ENCODE measurements around the gene SQOR.

The SQOR gene

DNA sequence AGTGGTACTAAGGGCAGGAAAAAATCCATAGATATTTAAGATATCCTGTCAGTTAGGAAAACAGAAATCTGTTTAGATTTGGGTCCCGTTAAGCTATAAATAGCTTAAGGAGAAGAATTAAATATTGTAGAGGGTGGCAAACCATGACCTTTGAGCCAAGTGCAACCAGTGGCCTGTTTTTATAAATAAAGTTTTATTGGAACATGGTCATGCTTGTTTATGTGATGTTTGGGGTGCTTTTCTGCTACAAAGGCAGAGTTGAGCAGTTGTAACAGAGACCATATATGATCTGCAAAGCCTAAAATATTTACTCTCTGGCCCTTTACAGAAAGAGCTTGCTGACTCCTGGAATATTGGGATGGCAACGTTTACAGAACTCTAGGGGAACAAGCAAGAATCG, 66.3 kb downstream of the SQOR start:
- Histone ChIP-seq H3K36me3 (ENCODE audit: insufficient read depth, low read length) (no peaks in the 10 kb centered on the region), H3K9ac (ENCODE audit: insufficient read length) (no peak overlapping the region), H3K27ac (no peak overlapping the region), H3K9me3 (ENCODE audit: low read depth, low read length) (no peaks in the 10 kb centered on the region), H3K4me3 (no peak overlapping the region)
- TF ChIP-seq FOXP2 (optimal IDR thresholded peaks at IDR 0.05; ENCODE audit: control extremely low read depth, extremely low read length, insufficient read depth) (no peak), EZH2 (IDR thresholded peaks at IDR 0.05) (no peak), POLR2AphosphoS5 (IDR thresholded peaks at IDR 0.05; ENCODE audit: borderline replicate concordance, low read depth, low read length) (no peak)
- no peak for DNase-seq (ENCODE audit: low read depth, low spot score)

DNA sequence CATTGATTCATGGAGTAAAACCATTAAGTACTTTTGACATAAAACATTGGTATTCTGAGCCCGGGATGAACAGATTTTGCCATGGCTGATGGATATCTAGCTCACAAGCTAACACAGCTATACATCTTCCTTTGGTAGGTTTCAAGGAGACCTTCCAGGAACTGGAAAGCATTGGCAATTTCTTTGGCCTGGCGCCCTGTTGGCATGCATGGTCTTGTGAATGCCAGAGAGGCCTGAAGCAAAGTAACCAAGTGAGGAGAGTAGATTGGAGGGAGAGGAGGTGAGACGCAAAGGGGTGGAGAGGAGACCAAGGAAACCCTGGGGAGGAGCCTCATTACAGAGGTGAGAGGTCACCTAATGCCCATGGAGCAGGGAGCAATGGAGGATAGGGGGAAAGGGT, 67.2 kb downstream of the SQOR start:
- no peak for TF ChIP-seq POLR2AphosphoS5 (IDR thresholded peaks at IDR 0.05; ENCODE audit: borderline replicate concordance, low read depth, low read length)
- no peak for TF ChIP-seq EZH2 (IDR thresholded peaks at IDR 0.05)
- no peak for TF ChIP-seq FOXP2 (optimal IDR thresholded peaks at IDR 0.05; ENCODE audit: control extremely low read depth, extremely low read length, insufficient read depth)
- Histone ChIP-seq H3K4me3 (no peak overlapping the region), H3K27ac (no peak overlapping the region), H3K9ac (ENCODE audit: insufficient read length) (no peak overlapping the region), H3K9me3 (ENCODE audit: low read depth, low read length) (no peaks in the 10 kb centered on the region), H3K36me3 (ENCODE audit: insufficient read depth, low read length) (no peaks in the 10 kb centered on the region)
- no peak for DNase-seq (ENCODE audit: low read depth, low spot score)

DNA sequence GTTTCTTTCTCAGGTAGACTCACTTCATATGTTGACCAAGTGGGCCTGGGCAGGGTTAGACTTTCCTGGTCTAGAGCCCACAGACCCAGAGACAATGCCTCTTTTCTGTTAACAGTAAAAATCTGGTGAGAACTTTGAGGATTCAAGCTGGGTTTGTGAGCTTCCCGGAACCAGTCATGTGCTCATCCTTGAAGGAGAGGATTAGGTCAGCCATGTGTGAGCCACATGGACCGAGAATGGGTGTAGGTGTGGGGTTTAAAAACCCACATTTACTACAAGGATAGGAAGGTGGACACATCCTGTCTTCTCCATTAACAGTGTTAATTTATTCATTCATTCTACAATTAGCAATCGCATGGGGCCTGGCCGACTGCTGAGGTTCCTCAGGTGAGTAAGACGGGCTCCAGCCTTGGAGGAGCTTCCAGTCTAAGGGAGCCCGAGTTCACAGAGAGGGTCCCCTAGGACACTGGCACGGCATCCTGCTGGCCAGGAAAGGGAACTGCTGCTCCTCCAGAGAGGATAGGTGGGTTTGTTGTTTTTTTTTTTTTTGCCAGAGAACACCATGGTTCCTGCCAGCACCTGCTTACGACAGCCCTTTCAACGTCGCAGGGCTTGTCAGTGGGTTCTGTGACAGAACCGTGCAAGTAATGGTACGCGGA, 69.0 kb downstream of the SQOR start:
- no peak overlapping the region for H3K27ac ChIP-seq
- H3K4me3 ChIP-seq = no peak overlapping the region
- H3K36me3 ChIP-seq (ENCODE audit: insufficient read depth, low read length) = no peaks in the 10 kb centered on the region
- no peak for DNase-seq (ENCODE audit: low read depth, low spot score)
- no peaks in the 10 kb centered on the region for H3K9me3 ChIP-seq (ENCODE audit: low read depth, low read length)
- H3K9ac ChIP-seq (ENCODE audit: insufficient read length) = no peak overlapping the region
- TF ChIP-seq POLR2AphosphoS5 (IDR thresholded peaks at IDR 0.05; ENCODE audit: borderline replicate concordance, low read depth, low read length) (no peak), FOXP2 (optimal IDR thresholded peaks at IDR 0.05; ENCODE audit: control extremely low read depth, extremely low read length, insufficient read depth) (no peak), EZH2 (IDR thresholded peaks at IDR 0.05) (no peak)

DNA sequence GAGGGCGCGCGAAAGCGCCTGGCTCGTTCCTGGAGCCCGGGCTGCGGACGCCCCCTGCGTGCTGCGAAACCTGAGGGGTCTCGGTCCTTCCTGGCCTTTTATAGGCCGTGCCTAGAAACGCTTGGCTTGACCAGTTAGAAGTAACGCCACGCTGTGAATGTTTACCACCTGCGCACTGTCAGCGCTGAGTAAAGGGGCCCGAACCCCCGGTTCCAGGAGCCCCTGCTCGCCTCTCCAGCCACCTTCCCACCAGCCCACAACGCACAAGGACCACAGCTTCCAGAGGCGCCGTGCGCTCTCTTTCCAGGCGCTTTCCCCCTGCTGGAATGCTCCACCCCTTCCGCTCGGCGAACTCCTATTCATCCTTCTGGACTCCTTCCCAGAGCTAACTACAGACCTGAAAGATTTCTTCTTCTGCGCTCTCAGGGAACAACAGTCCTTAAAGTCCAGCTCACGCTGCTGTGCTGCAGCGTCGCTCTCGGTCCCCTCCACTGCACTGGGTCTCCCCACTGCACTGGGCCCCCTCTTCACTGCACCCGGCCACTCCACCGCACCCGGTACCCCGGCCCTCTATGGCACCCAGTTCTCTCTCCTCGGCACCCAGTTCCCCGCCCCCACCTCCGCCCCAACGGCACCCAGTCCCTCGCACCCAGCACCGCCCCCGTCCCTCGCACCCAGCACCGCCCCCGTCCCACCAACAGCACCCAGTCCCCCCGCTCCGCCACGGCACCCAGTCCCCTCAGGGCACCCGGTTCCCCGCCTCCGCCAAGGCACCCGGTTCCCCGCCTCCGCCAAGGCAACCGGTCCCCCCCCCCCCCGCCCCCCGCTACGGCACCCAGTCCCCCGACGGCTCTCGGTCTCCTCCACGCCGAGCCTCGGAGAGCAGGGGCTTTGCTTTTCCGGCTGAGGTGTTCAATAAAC, 69.8 kb downstream of the SQOR start:
- Histone ChIP-seq H3K36me3 (ENCODE audit: insufficient read depth, low read length) (no peaks in the 10 kb centered on the region), H3K9ac (ENCODE audit: insufficient read length) (peak overlapping the region; percentile 77), H3K27ac (no peak overlapping the region), H3K9me3 (ENCODE audit: low read depth, low read length) (no peaks in the 10 kb centered on the region), H3K4me3 (peak overlapping the region; percentile 77)
- no peak for TF ChIP-seq FOXP2 (optimal IDR thresholded peaks at IDR 0.05; ENCODE audit: control extremely low read depth, extremely low read length, insufficient read depth)
- no peak for TF ChIP-seq EZH2 (IDR thresholded peaks at IDR 0.05)
- no peak for TF ChIP-seq POLR2AphosphoS5 (IDR thresholded peaks at IDR 0.05; ENCODE audit: borderline replicate concordance, low read depth, low read length)
- DNase-seq (ENCODE audit: low read depth, low spot score) = no peak

DNA sequence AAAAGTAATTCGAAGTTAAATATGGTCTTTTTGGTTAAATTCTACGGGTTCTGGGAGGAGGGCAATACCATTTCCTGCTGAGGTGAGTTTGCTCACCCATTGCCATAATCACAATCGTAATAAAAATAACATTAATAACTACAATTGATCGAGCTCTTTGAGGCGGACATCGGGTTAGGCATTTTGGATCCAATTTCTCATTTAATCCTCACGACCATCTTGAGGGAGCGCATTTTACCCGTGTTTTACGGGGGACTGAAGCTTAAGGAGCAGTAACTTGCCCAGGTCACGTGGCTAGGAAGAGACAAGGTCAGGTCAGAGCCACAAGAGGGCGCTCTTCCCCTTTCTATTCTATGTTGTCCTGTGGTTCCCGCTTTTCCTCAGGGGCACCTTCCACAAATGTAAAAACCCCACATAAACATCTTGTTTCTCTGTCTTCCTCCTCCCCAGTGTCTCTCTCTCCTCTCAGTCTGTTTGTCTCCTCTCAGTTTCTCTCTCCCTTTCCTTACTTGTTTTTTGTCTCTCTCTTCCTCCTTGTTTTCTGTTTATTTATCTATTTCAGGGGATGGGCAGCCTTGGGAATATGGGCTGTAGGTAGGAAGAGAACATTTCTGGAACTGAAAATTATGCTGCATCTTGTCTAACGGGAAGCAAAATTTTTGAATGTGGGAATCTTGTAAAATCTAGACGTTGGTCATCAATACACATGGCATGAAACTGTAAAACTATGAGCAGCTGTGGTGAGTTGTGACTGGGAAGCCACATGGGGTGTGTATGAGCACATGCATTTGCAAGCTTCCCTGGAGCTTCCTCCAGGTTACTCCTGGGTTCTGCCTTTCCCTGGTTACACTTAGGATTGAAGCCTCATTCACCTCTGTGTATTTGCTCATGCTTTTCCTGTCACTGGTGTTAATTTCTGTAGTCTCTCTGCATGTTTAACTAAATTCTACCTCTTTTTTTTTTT, 71.0 kb downstream of the SQOR start:
- H3K9ac ChIP-seq (ENCODE audit: insufficient read length) = peak overlapping the region; percentile 77
- H3K27ac ChIP-seq = no peak overlapping the region
- peak overlapping the region; percentile 77 for H3K4me3 ChIP-seq
- peak; percentile 78 for DNase-seq (ENCODE audit: low read depth, low spot score)
- H3K36me3 ChIP-seq (ENCODE audit: insufficient read depth, low read length) = no peaks in the 10 kb centered on the region
- no peaks in the 10 kb centered on the region for H3K9me3 ChIP-seq (ENCODE audit: low read depth, low read length)
- TF ChIP-seq POLR2AphosphoS5 (IDR thresholded peaks at IDR 0.05; ENCODE audit: borderline replicate concordance, low read depth, low read length) = no peak
- no peak for TF ChIP-seq FOXP2 (optimal IDR thresholded peaks at IDR 0.05; ENCODE audit: control extremely low read depth, extremely low read length, insufficient read depth)
- TF ChIP-seq EZH2 (IDR thresholded peaks at IDR 0.05) = no peak

DNA sequence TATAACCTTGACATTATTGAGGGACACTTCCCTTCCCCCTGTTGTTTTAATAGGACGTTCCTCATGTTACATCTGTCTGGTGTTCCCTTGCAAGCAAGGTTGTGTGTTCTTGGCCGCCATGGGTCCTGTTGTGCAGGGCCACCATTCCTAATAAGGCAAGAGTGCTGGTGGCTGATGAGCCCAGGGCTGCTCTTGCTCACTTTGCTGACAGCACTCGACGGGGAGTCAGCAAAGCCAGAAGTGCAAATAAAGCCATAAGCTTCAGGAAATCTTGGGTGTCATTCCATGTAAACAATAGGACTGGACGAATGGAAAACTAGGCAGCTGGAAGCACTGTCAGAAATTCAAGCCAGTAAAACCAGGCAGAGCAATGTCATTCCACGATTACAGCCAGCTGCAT, 75.8 kb downstream of the SQOR start:
- no peaks in the 10 kb centered on the region for H3K9me3 ChIP-seq (ENCODE audit: low read depth, low read length)
- H3K36me3 ChIP-seq (ENCODE audit: insufficient read depth, low read length) = no peaks in the 10 kb centered on the region
- no peak overlapping the region for H3K9ac ChIP-seq (ENCODE audit: insufficient read length)
- TF ChIP-seq POLR2AphosphoS5 (IDR thresholded peaks at IDR 0.05; ENCODE audit: borderline replicate concordance, low read depth, low read length) (no peak), FOXP2 (optimal IDR thresholded peaks at IDR 0.05; ENCODE audit: control extremely low read depth, extremely low read length, insufficient read depth) (no peak), EZH2 (IDR thresholded peaks at IDR 0.05) (no peak)
- no peak overlapping the region for H3K27ac ChIP-seq
- no peak overlapping the region for H3K4me3 ChIP-seq
- no peak for DNase-seq (ENCODE audit: low read depth, low spot score)

DNA sequence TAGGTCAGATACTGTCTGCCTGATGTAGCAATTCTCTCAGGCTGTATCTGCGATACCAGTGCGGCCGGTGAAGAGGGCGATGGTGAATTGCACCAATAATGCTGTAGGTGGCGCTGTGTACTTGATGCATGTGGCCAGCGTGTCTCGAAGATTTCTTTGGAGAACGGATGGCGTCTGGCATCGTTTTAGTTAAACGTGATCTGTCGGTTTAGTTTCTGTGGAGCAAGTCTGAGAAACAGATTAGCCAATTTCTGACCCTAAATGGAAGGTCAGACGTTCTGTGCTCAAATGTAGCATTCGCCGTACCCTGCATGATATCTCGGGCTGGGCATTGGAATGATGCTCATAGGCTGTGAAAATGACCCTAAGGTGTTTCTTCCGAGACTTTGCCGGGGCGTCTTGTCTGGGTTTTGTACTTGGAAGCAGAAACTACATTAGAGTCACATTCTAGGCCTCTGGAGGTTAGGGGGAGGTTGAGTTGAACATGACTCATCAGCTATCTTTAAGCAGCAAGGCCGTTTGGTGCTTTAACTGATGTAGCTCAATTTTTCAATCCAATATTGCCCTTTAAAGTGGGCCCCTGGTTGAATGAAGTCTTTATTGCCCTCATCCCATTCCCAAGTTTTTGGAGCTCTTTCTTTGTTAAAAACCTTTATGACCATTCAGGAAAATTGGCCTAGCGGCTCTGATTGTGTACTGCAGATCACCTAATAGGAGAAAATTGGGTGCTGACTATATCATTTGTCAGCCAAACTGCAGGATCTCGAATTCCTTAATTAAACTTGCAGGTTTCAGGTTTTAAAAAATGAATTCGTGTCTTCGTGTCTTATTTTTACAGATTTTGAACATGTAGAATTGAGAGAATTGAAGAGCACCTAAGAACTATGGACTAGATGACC, 80.0 kb downstream of the SQOR start:
- Histone ChIP-seq H3K4me3 (no peak overlapping the region), H3K36me3 (ENCODE audit: insufficient read depth, low read length) (no peaks in the 10 kb centered on the region), H3K9ac (ENCODE audit: insufficient read length) (no peak overlapping the region), H3K27ac (no peak overlapping the region), H3K9me3 (ENCODE audit: low read depth, low read length) (no peaks in the 10 kb centered on the region)
- TF ChIP-seq POLR2AphosphoS5 (IDR thresholded peaks at IDR 0.05; ENCODE audit: borderline replicate concordance, low read depth, low read length) = no peak
- TF ChIP-seq EZH2 (IDR thresholded peaks at IDR 0.05) = no peak
- no peak for TF ChIP-seq FOXP2 (optimal IDR thresholded peaks at IDR 0.05; ENCODE audit: control extremely low read depth, extremely low read length, insufficient read depth)
- DNase-seq (ENCODE audit: low read depth, low spot score) = no peak

All from SK-N-MC (cell line).